Skin epidermis (tissue), 12 donors: Measurements from ENCODE around the gene FSTL5.

Source experiments
- H3K27ac ChIP-seq, 21 experiments: fragments of 200-600 bp; sonication (generic) in 11 of 21; one replicate each; pipeline ENCODE4 v1.5.0; 2020; ENCODE audit warnings: mild to moderate bottlenecking in 3 of 21, inconsistent platforms in 2 of 21, moderate library complexity in 2 of 21
- H3K4me3 ChIP-seq, 7 experiments: fragments of 200-600 bp; sonication (generic) in 2 of 7; one replicate each; pipeline ENCODE4 v1.5.0; 2020; ENCODE audit warnings: inconsistent platforms in 2 of 7, mild to moderate bottlenecking in 2 of 7, moderate library complexity in 1 of 7

FSTL5 gene

DNA sequence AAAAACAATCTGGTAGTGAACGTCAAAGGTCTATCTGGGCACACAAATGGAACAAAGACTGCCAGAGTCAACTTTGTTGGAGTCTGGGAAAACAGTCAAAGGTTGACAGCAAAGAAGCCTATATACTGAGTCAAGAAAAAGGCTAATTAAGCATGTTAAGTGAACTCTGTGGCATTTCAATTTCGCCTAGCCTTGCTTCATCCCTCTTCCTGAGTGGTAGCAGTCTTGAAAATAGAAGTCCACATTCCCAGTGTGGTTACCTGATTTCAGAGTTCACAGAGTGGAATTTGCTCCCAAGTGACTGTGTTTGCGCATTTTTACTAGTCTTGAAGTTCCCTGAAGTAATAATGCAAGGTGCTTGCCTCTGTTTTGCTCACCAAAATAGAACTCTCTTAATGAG is 760.0 kb downstream of the FSTL5 start:
- no peak overlapping the region for H3K27ac ChIP-seq
- no peak overlapping the region for H3K4me3 ChIP-seq

DNA sequence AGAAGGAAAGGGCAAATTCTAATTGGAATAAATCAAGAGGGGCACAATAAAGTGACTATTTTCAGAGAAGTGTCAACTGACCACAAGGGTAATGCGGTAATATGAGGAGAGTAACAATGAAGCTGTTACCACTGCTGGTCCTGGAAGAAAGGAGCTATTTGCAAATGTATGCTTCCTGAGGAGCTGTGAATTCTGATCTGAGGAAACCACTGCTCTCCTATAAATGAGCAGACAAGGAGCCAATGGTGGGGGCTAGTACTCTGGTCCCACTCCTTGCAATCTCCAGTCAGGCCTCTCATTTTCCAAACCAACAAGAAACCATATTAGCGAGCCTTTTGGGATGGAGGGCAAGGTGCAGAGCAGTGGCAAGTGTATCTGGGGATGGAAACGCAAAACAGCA is 770.2 kb downstream of the FSTL5 start:
- H3K27ac ChIP-seq = no peak overlapping the region
- H3K4me3 ChIP-seq = no peak overlapping the region

- H3K4me3 ChIP-seq = no peak overlapping the region
These were observed 781.1 kb downstream of the FSTL5 start for GRCh38 chr4:161382655-161383054.

DNA sequence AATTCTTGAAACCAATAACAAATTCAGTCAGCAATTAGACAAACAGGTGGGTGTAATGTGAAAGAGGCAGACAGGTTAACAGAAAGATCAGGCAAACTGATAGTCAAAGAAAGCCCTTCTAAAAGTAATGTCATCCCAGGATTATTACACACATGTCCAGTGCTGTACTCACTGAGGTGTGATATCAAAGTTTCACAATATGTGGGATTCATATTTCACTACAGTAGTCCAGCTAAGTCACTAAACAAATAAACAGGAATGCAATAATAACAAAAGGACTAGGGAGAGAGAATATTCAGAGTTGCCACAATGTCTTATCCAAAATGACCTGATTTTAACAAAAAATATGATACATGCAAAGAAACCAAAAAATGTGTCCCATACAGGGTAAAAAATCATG is 787.5 kb downstream of the FSTL5 start:
- no peak overlapping the region for H3K4me3 ChIP-seq
- H3K27ac ChIP-seq = no peak overlapping the region

More at GRCh38 chr4:161382655-161383054, 781.1 kb downstream of the FSTL5 start:
- H3K27ac ChIP-seq = no peak overlapping the region

DNA sequence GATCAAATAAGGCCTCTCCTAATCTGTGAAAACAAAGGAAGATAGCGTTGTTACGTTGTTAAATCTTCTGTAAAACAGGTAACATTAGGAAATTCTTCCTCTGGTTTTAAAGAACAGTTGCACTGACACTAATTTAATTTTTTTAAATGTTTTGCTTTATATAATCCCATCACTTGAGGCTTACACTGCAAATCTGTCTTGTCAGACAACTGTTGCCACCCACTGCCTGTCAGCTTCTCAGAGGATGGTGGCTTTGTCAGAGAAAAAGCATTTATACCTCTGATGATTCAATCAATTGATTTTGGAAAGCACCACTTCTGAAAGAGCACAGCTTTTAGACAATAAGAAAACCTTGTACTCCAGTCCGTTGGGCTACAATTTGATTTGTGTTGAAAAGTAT is 799.1 kb downstream of the FSTL5 start:
- H3K27ac ChIP-seq = no peak overlapping the region
- no peak overlapping the region for H3K4me3 ChIP-seq

GRCh38 chr4:161360982-161361381 is 802.8 kb downstream of the FSTL5 start:
- no peak overlapping the region for H3K27ac ChIP-seq

DNA sequence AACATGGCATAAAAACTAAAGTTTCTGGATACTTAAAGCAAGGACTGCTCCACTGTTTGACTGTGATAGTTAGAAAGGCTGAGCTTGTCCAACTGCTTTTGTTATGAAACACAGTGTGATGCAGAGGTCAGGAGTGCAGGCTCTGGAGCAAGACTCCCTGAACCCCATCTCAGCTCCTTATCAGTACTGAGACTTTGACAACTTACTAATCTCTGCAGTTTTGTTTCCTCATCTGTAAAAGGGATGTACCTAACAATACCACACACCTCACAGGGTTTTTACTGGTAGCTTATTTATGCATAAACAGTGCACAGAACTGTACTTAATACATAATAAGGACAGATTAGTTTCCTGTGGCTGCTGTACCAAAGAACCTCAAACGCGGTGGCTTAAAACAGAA is 804.3 kb downstream of the FSTL5 start:
- Histone ChIP-seq H3K4me3 (no peak overlapping the region), H3K27ac (no peak overlapping the region)

More at GRCh38 chr4:161360982-161361381, 802.8 kb downstream of the FSTL5 start:
- H3K4me3 ChIP-seq = no peak overlapping the region

DNA sequence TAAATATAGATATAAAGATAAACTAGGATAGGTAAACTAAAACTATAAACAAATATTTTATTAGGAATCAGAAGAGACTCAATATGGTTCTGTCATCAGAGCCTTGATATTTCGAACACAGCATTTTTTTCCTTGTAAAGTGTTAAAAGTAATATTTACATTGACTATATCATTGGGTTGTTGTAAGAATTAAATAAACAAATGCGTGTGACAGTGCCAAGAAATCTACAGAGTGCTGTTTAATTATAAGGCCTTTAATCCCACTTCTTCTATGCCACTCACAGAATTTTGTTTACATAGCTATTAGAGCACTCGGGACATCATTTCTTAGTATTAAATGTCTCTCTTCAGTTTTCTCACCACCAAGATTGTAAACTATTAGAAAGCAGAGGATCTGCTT is 807.4 kb downstream of the FSTL5 start:
- Histone ChIP-seq H3K4me3 (no peak overlapping the region), H3K27ac (no peak overlapping the region)

DNA sequence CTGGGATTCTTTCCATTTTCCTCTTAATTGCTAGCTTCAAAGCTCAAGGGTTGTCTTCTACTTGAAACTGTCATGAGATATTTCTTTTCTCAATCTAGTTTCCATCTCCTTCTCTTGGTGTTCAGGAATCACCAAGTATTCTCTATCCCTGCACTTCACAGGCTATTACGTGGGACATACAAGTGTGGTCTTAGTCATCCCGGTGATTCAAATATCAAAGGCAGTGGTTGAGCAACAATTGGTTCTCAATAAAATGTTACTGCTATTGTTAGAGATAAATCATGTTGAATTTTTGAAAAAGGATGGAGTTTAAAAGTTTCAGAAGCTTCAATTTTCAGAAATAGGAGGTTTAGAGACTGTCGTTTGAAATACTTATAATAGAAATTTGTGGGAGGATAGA is 812.9 kb downstream of the FSTL5 start:
- Histone ChIP-seq H3K4me3 (no peak overlapping the region), H3K27ac (no peak overlapping the region)

GRCh38 chr4:161345741-161346140 is 818.1 kb downstream of the FSTL5 start:
- H3K27ac ChIP-seq = peak overlapping the region in 3 of 21 experiments; percentile 17 to 22 (median 18)
- no peak overlapping the region for H3K4me3 ChIP-seq

DNA sequence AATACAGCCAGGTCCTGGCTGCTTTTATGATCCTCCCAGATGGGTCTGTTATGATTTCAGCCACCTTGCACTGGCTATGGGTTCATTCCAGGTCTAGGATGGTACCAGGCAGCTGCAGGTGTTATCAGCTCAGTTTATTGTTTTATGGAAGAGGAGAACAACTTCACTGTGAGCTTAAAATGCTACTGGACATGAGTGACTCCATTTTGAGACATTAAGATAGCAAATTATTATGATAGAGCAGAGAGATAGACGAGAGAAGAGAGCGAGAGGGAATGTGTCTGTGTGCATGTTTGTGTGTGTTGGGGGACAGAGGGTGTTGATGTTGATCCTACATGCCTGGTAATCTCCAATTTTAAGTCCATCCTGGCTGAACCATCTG is 820.2 kb downstream of the FSTL5 start:
- Histone ChIP-seq H3K4me3 (no peak overlapping the region), H3K27ac (no peak overlapping the region)

DNA sequence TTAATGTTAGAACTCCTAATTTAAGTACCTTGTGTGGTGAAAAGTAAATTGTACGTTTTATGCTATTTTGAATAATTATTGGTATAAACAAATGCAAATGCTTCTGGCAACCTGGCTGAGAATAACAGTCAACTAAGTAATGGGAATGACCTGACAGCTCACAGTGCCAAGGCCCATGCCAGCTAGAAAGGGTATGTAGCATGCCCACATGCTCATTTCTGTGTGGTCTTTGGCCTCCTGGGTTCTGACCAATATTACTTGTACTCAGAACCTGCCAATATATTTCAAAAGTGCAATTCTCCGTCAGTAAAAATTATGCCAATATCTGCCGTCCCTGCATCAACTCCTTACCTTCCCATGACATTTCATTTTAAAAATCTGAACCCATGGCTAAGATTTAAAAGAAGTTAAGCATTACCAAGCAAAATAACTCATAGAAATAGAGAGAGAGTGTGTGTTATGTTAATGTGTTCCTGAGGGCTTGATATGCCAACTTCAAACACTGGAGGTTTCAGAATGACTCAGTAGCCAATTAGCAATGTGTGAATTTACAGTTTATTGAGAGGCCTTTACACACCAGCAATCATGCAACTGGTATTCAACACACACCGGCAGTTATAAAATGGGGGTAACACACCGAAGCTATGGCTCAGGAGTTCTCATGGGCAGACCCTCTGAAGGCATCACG is 820.8 kb downstream of the FSTL5 start:
- Histone ChIP-seq H3K27ac (no peak overlapping the region), H3K4me3 (no peak overlapping the region)

DNA sequence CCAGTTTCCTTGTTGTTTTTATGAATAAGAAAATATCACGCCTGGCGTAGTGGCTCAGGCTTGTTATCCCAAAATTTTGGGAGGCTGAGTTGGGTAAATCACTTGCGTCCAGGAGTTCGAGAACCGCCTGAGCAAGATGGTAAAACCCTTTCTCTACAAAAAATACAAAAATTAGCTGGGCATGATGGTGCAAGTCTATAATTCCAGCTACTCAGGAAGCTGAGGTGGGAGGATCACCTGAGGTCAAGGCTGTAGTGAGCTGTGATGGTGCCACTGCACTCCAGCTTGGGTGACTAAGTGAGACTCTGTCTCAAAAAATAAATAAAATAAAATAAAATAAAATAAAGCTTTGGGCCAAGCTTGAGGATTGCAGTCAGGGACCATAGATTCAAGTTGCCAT is 827.2 kb downstream of the FSTL5 start:
- H3K4me3 ChIP-seq = no peak overlapping the region
- peak overlapping the region in 3 of 21 experiments; percentile 12 to 65 (median 17) for H3K27ac ChIP-seq

GRCh38 chr4:161336016-161336530 is 827.7 kb downstream of the FSTL5 start:
- no peak overlapping the region for H3K4me3 ChIP-seq

More at GRCh38 chr4:161336016-161336530, 827.7 kb downstream of the FSTL5 start:
- peak overlapping the region in 5 of 21 experiments; percentile 12 to 65 (median 22) for H3K27ac ChIP-seq
